HG02623 (cell line): ENCODE measurements around the gene PRRX2.

ENCODE experiments used
- ATAC-seq: cut with Tn5 transposase; IDR thresholded peaks from one replicate; pipeline ENCODE4 v1.9.1; 2021; ENCODE audit warnings: moderate library complexity; ENCODE audit not compliant: unreplicated experiment

Gene PRRX2

DNA sequence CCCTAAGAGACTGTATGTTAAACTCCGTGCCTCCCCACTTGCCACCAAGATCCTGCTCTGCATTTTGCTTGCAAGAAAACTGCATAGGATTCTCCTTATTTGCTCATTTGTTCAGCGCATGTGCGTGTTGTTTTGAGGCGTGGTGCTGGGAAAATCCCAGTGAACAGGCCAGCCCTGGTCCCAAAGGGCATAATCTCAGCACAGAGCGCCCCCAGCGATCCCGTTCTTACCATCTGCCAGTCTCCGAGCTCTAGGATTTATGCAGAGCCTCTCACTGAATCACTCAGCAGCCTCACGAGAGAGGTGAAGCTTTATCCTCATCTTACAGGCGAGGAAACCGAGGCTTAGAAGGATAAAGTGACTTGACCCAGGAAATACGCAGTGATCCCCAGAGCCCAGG lies 11.5 kb downstream of the PRRX2 start:
- ATAC-seq, result no peak

DNA sequence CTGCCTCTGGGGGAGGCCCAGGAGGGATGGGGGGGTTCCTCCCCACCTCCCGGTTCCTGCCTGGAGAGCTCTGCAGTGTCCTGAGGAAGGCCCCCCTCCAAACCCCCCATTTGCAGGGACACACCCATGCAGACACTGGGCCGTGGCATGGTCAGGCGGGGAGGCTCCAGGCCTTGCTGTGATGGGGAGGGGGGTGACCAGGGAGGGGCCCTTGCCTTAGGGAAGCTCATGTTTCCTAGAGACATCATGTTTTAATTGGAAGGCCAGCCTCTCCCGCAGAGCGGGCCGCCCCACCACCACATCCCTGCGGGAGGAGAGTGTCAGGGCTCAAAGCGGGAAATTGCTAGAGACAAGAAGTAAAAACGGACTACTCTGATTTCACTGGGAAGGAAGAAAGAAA lies 12.0 kb downstream of the PRRX2 start:
- ATAC-seq, result no peak

DNA sequence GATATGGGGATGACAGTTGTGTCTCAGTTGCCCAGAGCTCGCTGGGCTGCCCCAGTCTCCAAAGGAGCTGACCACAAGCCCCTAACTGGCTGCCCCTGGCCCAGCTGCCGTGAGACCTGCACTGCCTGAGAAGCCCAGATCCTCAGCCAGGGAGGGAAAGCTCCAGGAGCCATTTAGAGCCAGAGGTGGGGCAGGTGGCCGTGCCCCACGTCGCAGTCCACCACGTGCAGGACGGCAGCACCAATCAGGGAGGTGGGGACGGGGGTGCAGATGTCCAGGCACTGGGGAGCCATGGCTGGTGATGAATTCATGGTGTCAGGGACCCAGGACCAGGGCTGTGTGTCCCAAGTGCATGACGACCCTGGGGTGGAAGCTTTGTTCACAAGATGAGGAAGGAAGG lies 13.4 kb downstream of the PRRX2 start:
- no peak for ATAC-seq

DNA sequence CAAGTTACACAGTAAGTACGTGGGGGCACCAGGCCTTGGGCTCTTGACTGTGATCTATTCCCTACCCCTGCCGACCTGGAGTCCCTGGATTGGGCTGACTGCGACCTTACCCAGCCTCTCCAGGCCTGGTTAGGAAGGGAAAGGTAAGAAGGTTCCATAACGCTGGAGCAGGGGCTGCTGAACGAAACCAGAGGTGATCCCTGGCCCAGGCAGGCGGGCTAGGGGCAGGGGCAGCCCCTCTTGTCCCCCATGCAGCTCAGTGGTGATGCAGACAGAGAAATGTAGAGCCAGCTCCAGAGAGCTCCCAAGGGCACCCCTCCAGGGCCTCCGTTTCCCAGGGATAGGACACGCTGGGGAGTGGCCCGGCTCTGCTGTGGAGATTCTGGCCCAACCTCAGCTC lies 14.1 kb downstream of the PRRX2 start:
- ATAC-seq, result no peak

- no peak for ATAC-seq
These were observed 16.5 kb downstream of the PRRX2 start for GRCh38 chr9:129681924-129682323.

- ATAC-seq, result no peak
These were observed 16.9 kb downstream of the PRRX2 start for GRCh38 chr9:129682381-129682780.

GRCh38 chr9:129685220-129685932 lies 19.9 kb downstream of the PRRX2 start:
- no peak for ATAC-seq

- ATAC-seq, result no peak
These were observed 20.4 kb downstream of the PRRX2 start for GRCh38 chr9:129685933-129686259.

DNA sequence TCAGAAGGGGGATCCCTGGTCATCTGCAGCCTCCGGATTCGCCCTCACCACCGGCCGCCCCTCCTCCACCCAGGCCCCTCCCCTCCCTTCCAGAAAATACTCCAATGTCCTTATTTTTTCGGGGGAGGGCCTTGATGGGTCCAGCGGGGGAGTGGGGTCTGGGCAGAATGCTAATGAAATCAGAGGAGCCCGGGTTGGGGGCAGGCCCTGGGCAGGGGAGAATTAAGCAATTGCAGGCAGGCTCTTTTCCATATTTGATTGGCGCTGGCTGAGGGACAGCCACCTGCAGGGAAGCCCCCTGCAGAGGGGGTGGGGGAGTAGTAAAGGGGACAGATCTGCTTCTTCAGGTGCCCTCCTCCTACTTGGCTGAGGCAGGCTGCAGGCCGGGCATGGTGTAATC lies 21.3 kb downstream of the PRRX2 start:
- no peak for ATAC-seq

GRCh38 chr9:129687391-129687790 lies 21.9 kb downstream of the PRRX2 start:
- ATAC-seq, result no peak

DNA sequence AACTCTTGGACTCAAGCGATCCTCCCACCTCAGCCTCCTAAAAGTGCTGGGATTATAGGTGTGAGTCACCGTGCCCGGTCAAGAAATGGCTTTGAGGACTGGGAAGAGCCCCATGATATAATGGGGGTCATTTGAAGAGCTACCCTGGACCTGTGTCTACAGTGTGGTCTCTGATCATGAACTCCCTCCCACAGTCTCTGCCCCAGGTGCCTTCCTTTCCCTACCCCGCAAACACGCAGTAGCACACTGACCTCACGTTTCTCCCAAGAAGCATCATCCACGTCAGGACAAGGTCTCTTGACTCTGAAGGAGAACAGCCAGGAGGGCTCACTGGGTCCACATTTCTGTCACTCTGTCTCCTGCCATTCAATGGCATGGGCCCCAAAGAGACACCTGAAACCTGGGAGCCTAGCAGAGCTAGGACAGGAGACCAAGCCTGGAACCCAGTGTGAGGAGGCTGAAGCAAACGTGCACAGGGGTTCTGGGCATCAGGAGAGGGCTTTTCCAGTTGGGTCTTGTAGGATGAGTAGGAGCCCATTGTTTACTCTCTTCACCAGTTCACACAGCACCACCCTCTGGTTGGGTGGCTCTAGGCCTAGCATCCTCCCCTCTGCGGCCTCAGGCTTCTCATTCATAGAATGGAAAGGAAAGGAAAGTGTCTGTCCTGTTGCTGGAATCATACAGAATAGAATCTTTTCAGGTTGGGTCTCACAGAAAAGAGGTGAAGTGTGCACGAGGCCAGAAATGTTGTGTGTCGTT lies 23.0 kb downstream of the PRRX2 start:
- ATAC-seq, result no peak

DNA sequence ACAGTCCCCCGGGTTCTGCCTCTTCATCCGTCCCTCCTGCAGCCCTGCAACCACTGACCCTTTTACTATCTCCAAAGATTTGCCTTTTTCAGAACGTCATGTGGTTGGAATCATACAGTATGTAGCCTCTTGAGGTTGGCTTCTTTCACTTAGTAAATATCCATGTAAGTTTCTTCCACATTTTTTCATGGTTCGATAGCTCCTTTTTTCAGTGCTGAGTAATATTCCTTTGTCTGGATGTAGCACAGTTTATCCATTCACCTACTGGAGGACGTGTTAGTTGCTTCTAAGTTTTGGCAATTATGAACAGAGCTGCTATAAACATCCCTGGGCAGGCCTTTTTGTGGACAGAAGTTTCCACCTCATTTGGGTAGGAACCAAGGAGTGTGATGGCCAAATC lies 27.1 kb downstream of the PRRX2 start:
- no peak for ATAC-seq

DNA sequence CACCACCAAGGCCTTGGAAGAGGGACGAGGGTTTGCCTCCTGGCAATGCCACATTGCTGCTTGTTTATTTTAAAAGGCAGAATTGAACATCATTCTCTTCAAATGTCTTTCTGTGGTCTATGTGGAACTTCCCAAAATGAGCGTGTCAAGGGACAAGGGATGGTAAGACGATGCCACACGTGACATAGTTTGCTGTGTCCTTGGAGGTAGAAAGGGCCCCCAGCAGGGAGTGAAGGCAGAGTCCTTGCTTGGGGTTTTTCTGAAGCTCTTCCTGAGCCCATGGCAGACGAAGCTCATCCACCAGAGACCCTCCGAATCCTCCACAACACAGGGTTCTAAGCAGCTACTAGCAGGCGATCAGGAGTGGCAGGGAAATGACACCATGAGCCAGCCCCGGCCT lies 28.3 kb downstream of the PRRX2 start:
- ATAC-seq, result no peak

GRCh38 chr9:129694243-129694646 lies 28.8 kb downstream of the PRRX2 start:
- ATAC-seq, result no peak

- ATAC-seq, result no peak
These were observed 30.4 kb downstream of the PRRX2 start for GRCh38 chr9:129695870-129696269.

- no peak for ATAC-seq
These were observed 31.7 kb downstream of the PRRX2 start for GRCh38 chr9:129696944-129697655.

- no peak for ATAC-seq
These were observed 32.3 kb downstream of the PRRX2 start for GRCh38 chr9:129697656-129698253.

DNA sequence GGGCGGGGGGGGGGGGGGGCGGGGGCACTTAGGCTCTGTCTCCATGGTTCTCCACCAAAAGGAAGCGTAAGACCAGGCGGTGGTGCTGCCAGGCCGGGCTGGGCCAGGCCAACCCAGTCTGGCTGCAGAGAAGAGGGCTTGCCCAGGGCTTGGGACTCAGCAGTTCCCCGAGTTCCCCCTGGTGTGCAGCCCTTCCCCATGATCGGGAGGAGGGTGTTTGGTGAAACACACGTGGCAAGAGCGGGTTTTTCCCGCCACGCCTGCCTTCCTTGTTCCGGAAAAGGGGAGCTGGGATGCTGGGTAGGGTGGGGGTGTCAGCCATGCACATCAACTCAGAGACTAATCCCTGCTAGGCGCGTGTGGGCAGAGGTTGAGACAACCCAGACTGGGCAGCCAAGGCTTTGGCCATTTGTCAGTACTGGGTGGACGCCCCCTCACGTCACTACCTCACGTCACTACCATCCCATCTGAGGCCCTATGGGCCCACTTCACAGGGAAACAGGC lies 32.9 kb downstream of the PRRX2 start:
- ATAC-seq, result no peak

- ATAC-seq, result no peak
These were observed 35.6 kb downstream of the PRRX2 start for GRCh38 chr9:129701054-129701453.

- no peak for ATAC-seq
These were observed 36.1 kb downstream of the PRRX2 start for GRCh38 chr9:129701549-129701948.
